Thoracic aorta (tissue), 2 donors: ENCODE results near the gene SSC4D. TPM values are rescaled to one million over a fixed set of nuclear protein-coding genes. Genes with fewer than 3 reads are reported as not detected.

Experiments
- ATAC-seq: fragments of 150-250 bp; one replicate; pipeline ENCODE4 v1.8.0; 2017; ENCODE audit warnings: low read depth; ENCODE audit not compliant: insufficient number of reproducible peaks, low FRiP score
- DNase-seq: peaks from one replicate; pipeline ENCODE4 v3.0.0-alpha.2; 2020; ENCODE audit warnings: low spot score
- H3K27ac ChIP-seq, 2 donors: fragments of 200-600 bp; sonication (generic); 1 replicate in 1 of 2; 2 replicates in 1 of 2; pipeline ENCODE4 v1.5.1; 2016; ENCODE audit warnings: mild to moderate bottlenecking in 2 of 2, moderate library complexity in 2 of 2
- H3K27me3 ChIP-seq: fragments of 200-600 bp; sonication (generic); replicated peaks from 2 replicates; pipeline ENCODE4 v1.6.0; 2016; ENCODE audit warnings: mild to moderate bottlenecking; ENCODE audit not compliant: insufficient read depth
- H3K36me3 ChIP-seq: fragments of 200-600 bp; sonication (generic); one replicate; pipeline ENCODE4 v1.5.1; 2016
- H3K4me1 ChIP-seq, 2 donors: fragments of 200-600 bp; sonication (generic); 1 replicate in 1 of 2; 2 replicates in 1 of 2; pipeline versions ENCODE4 v1.5.1 to v1.6.0; 2016; ENCODE audit warnings: low read depth in 2 of 2, mild to moderate bottlenecking in 1 of 2; ENCODE audit not compliant: control insufficient read depth in 1 of 2
- H3K4me3 ChIP-seq: fragments of 200-600 bp; sonication (generic); 2 replicates; pipeline ENCODE4 v1.5.1; 2016; ENCODE audit warnings: mild to moderate bottlenecking
- H3K9me3 ChIP-seq: fragments of 200-600 bp; sonication (generic); 2 replicates; pipeline ENCODE4 v1.5.1; 2016
- CTCF ChIP-seq: fragments of 200-600 bp; sonication (generic); IDR thresholded peaks from one replicate; pipeline ENCODE4 v1.5.1; 2019; ENCODE audit warnings: antibody characterized with exemption
- total RNA-seq, 2 donors: library from RNA; depleted of rRNA; stranded (reverse); fragments of >200 nt; gene quantifications; one replicate each; pipeline versions ENCODE4 v1.1.0 to v1.2.3, GENCODE V29; 2016

Gene SSC4D
- total RNA-seq, 2 donors from 2014 or later, result 1.5 to 3.2 TPM

- Histone ChIP-seq H3K4me1 (peaks cover 33 to 45% of the 10 kb centered on the region in 2 donors), H3K36me3 (no peaks in the 10 kb centered on the region), H3K27me3 (no peaks in the 10 kb centered on the region), H3K4me3 (peak overlapping the region; percentile 99), H3K9me3 (no peaks in the 10 kb centered on the region), H3K27ac (peak overlapping the region; percentile 98 to 99)
- DNase-seq, result no peak
- ATAC-seq, result no peak
- TF ChIP-seq CTCF, result no peak
These were observed 49.4 kb downstream of the SSC4D start for GRCh38 chr7:76359978-76360638.

GRCh38 chr7:76359111-76359977 is 50.2 kb downstream of the SSC4D start:
- Histone ChIP-seq H3K4me1 (peaks cover 29 to 41% of the 10 kb centered on the region in 2 donors), H3K9me3 (no peaks in the 10 kb centered on the region), H3K27ac (peak overlapping the region; percentile 98 to 99), H3K4me3 (peak overlapping the region; percentile 99), H3K36me3 (no peaks in the 10 kb centered on the region), H3K27me3 (no peaks in the 10 kb centered on the region)
- DNase-seq (peak; percentile 91), ATAC-seq (peak; percentile 91)
- TF ChIP-seq CTCF, result peak; percentile 66

GRCh38 chr7:76358481-76359110 is 50.9 kb downstream of the SSC4D start, which contains the start of gene YWHAG:
Gene YWHAG (minus strand): TSS chr7:76358991. CDS start chr7:76358808, 183 bp downstream.
- Histone ChIP-seq H3K27ac (peak within 1 kb of the TSS; percentile 98 to 99), H3K36me3 (no peaks in the 10 kb centered on the region), H3K27me3 (no peaks in the 10 kb centered on the region), H3K4me3 (peak within 1 kb of the TSS; percentile 99), H3K4me1 (peaks cover 28 to 42% of the 10 kb centered on the region in 2 donors), H3K9me3 (no peaks in the 10 kb centered on the region)
- no peak for TF ChIP-seq CTCF
- ATAC-seq, result peak; percentile 72
- DNase-seq, result peak; percentile 54

GRCh38 chr7:76358011-76358480 is 51.5 kb downstream of the SSC4D start:
- Histone ChIP-seq H3K4me1 (peaks cover 28 to 46% of the 10 kb centered on the region in 2 donors), H3K4me3 (peak overlapping the region; percentile 99), H3K9me3 (no peaks in the 10 kb centered on the region), H3K27me3 (no peaks in the 10 kb centered on the region), H3K36me3 (no peaks in the 10 kb centered on the region), H3K27ac (peak overlapping the region; percentile 98 to 99)
- TF ChIP-seq CTCF, result no peak
- DNase-seq, result no peak
- no peak for ATAC-seq
